GM18867 (cell line): ENCODE results near the gene SNRPD3.
"Not testable (repeated sequence)": the region's sequence is repeated elsewhere in the genome, so short reads cannot be mapped to it uniquely, and the experiment has no call there.

Source experiments
- ATAC-seq: cut with Tn5 transposase; IDR thresholded peaks from one replicate; pipeline ENCODE4 v1.9.1; 2021; ENCODE audit warnings: mild to moderate bottlenecking, moderate library complexity; ENCODE audit not compliant: unreplicated experiment

The SNRPD3 gene

DNA sequence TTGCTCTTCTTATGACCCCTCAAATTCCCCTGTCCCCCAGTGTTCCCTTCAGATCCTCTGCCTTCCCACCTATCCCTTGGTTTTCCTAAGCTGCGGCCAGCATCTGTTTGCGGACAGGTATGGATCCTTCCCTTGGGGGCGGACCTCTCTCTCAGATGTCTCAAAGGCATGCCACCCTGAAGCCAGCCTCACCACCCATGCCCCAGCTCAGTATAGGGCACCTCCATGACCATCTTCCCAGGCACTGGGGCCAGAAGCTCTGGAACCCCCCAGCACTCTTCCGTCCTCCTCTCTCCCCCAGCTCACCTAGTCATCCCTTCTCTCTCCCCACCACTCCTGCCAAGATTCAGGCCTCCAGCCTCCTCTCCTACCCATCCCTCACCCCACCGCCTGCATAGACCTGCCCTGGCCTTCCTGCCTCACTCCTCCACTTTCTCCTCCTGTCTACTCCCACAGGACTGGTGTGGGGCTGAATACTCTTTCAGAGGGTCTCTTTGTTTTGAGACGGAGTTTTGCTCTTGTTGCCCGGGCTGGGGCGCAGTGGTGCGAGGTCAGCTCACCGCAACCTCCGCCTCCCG, 34.9 kb downstream of the SNRPD3 start:
- no peak for ATAC-seq

DNA sequence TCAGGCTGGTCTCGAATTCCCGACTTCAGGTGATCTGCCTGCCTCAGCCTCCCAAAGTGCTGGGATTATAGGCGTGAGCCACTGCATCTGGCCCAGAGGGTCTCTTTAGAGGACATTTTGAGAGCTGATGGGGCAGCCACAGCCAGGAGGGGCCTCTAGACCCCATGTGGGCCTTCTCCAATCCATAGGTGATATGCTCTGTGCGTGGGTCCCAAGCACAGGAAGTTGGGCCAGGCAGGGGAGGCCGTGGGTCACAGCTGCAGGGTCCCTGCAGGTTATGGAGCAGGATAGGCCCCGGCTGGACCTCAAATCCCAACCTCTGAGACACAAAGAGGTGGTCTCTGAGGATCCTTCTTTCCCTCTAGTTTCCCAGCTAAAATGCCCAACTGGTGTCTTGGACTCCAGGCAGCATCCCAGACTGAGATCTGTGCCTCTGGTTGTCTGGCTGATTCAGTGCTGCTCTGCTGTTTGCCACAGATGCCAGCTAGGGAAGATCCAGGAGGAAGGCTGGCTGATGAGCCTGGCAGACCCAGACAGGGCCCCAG, 35.6 kb downstream of the SNRPD3 start:
- ATAC-seq: no peak

DNA sequence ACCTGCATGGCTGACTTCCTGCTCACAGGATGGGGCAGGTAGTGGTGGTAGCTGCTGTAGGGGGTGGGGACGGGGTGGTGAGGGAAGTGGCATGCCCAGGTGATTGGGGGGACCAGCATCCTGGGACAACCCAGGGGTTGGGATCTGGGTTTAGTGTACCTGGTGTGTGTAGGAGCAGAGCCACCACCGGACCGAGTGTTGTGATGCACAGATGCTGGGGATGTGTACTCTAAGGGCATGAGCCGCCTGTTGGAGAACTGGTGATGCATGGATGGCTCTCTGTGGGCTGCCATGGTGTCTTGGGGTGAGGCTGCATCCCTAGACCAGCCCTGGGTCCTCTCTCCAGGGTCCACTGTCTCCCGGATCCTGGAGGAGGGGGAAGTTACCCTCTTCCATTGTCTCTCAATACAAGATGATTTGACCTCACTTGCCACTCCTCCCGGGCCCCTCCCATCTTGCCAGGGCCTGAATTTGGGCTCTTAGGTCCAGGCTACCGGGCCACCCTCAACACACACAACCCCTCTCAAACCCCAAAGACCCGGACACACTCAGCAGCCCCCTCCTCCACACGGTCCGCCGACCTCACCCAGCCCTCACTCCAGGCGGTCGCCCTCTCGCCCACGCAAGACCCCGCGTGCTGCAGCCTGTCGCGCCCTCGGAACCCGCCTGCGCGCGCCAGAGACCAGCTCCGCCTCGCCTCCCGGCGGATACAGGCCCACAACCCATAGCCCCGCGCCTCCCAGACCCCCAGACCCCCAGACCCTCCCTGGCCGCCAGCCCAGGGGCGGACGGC, 36.5 kb downstream of the SNRPD3 start:
- no peak for ATAC-seq

DNA sequence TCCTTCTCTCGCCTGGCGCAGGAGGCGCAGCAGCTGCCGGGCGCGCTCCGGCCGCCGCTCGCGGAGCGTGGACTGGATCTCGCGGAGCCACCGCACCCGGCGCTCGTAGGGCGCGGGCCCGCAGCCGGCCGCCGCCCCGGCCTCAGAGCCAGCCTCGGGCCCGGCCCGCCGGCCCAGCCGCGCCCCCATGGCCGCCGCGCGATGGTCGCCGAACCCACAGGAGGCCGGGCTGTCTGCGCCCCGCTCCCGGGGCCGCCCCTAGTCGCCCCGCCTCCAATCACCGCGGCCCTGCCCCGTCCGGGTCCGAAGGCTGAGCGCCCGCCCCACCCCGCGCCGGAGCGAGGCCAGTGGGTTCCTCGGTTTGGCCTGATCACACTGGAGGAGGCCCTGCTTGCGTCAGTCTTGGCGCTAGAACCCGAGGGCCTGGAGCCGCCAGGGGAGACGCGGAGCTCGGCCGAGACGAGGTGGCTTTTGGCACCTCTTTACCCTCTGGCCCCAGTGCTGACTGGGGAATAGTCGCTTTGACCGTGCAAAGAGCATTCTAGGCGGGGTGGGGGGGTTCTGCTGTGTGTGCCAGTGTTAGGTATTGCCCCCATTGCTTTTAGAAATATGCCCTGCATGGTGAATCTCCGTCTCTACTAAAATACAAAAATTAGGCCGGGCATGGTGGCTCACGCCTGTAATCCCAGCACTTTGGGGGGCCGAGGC, 37.2 kb downstream of the SNRPD3 start, which contains the start of gene LRRC75B:
Gene LRRC75B (minus strand): TSS at position 223 of the 708 bp plus-strand sequence. CDS start 34 bp downstream, at position 189.
- peak; percentile 78 for ATAC-seq

DNA sequence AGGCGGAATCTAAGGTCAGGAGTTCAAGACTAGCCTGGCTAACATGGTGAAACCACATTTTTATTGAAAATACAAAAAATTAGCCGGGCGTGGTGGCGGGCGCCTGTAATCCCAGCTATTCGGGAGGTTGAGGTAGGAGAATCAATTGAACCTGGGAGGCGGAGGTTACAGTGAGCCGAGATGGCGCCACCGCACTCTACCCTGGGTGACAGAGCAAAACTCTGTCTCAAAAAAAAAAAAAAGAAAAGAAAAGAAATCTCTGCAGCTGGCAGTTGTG, 37.7 kb downstream of the SNRPD3 start:
- not testable (repeated sequence) for ATAC-seq

DNA sequence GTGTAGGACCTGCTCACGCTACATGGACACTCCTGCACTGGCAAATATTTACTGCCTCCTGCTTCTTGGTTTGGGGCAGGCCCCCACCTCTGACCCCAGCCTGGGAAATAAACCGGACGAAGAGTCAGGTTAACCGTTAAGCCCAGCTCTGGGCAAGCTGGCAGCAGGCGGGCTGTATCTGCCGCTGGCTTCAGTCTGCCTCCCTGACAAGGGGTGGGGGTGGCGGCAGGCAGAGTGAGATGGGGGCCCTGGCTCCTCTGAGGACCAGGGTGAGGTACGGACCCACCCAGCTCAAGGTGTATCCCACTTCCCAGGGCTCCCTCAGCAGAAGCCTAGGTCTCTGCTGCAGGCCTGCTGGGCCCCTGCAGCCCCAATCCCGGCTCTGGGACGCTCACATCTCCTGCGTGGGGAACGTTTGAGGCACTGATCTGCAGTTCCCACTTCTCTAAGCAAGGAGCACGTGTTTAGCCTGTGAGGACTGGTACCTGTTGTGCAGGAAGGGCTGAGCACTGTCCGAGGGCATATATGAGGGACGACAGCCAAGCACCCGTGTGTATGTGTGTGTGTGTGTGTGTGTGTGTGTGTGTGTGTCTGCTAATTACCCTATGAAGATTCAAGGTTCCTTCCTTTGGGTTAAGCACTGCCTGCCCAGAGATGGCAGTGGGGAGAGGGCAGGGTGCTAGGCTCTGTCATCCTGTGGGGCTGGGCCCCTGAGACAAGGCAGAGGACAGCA, 38.2 kb downstream of the SNRPD3 start:
- no peak for ATAC-seq

DNA sequence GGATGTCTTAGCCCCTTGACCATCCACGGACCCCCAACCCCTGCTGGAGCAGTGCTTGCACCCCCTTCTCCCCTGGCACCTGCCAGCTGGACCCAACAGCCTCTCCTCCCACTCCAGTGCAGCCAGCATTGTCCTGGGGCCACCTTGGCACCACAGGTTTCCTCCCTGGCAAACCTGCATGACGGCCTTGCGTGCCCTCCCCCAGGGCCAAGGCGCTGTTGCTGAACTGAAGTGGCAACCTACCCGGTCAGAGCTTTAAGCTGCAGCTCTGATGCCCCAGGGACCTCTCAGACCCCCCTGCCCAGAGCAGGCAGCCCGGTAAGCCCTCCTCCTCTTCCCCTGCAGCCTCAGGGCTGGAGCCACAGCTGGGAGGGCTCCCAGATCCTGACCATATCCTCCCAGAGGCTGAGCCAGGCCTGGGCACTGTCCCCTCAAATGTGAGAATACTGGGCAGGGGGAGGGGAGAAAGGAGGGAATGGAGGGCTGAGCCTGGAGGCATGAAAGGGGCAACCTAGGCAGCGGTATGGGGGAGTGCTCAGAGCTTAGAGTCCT, 38.8 kb downstream of the SNRPD3 start:
- no peak for ATAC-seq

DNA sequence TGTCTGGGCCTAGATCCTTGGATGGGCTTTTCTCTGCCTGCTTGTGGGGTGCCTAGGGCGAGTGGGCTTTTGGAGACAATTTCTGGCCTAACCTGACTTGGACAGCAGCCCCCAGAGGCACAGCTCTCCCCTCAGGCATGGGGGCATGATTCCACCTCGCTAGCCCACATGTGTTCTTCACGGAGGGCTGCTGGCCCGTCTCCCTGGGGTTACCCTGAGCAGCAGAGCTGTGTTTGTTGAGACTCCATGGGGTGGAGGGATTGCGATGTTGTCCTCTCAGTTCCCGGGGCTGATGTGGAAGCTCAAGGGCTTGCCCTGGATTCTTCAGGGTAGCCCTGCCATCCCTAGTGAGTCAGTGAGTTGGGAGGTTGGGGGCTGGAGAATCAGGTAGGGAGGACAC, 39.4 kb downstream of the SNRPD3 start:
- no peak for ATAC-seq

DNA sequence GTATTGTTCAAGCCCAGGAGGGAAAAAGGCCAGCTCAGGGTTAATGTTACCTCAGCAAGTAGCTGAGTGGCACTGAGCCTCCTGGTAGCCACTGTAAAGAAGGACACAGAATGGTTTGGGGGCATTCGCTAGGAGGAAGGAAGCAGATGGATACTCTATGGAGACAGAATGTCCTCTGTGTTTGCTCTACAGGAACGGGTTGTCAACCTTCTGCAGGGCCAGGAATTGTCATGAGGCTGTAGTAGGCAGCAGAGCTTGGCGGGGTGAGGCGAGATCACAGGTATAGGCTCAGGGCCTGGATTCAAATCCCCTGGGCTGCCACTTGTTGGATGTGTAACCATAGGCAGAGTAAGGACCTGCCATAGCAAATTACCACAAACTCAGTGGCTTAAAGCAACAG, 40.1 kb downstream of the SNRPD3 start:
- no peak for ATAC-seq

DNA sequence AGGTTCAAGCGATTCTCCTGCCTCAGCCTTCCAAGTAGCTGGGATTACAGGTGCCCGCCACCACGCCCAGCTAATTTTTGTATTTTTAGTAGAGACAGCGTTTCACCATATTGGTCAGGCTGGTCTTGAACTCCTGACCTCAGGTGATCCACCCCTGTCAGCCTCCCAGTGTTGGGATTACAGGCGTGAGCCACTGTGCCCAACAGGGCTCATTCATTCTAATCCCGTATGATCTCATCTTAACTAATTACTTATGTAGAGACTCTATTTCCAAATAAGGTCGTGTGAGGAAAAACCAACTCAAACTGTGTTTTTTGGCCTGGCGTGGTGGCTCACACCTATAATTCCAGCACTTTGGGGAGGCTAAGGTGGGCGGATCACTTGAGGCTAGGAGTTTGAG, 41.3 kb downstream of the SNRPD3 start:
- not testable (repeated sequence) for ATAC-seq

DNA sequence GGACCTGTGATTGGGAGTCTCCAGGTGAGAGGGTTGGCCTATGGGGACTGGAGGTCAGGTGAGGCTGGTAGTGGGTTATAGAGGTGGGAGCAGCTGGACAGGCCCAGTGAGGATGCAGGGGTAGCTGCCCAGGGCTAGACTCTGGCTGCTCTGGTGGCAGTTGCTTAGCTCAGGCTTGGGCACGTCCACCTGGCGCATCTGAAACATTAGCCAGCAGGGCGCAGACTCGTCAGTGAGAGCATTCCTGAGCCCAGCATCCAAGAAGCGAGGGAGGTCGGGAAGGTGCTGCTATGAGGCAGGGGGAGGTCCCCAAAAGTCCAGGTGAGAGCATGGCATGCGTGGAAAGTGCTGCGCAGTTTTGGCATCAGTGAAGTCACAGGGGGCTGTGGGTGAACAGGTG, 43.7 kb downstream of the SNRPD3 start:
- ATAC-seq: no peak

DNA sequence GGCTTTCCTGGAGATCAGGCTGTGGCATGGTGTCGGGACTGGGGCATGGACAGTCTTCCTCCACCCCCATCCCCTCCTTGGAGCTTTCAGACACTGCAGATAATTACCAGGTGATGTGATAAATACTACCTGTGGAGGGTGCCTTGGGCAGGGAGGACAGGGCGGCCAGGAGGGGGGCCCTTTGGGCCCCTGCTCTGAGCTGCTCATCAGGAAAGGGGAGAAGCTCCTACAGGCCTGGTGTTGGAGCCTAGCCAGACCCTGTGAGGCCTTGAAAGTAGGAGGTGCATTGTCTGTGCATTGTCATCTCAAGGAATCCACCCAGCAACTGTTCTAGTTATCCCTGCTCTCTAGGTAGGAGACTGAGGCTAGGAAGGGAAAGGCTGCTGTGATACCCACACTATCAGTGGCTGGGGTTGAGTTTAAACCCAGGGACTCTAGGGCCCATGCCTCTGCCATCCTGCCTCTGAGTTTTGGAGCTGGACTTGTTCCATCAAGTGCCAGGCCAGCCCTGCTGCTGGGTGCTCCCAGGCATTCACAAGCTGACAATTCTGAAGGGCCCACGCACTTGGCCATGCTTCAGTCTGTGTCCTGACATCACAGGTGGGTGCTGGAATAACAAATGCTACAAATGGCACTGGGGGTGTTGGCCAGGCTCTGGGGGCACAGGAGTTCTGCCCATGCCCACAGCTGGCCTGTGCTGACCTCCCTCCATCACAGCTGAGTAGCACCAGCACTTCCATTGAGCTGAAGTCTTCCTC, 44.3 kb downstream of the SNRPD3 start:
- ATAC-seq: not testable (repeated sequence)

DNA sequence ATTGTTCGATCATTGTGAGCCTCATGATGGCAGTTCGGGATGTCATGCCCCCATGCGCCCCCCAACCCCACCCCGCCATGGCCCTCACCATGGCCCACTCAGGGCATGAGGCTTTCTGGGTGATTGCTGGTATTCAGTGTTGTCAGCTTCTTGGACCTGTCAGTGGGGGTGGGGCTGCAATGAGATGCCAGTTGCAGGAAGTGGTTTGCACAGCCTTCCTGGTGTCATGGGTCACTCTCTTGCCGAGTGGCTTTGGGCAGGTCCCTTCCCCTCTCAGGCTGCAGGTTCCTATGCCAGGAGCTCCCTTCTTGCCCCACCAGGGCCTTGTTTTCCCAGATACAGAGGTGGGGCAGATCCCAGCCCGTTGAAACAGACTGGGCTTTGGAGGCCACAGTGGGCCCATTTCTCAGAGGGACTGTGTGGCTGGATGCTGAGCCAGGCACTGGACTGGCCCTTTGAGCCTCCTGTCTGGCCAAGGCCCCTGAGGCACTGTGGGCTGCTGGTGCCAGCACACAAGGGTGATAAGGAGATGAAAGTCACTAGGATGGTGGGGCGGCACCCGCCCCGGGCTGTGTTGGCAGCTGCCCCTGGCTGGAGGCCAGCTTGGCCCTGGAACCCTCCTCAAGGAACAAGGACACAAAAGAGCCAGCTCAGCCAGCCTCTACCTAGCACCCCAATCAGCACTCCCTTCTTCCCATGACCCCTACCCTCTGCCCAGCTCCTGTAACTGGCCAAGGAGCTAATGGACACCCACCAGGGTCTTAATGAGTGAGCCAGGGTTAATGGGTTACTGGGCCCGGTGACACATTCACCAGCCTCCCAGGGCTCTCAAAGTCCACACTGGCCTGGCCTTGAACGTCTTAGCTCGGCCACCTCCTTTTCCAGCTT, 45.7 kb downstream of the SNRPD3 start:
- no peak for ATAC-seq

DNA sequence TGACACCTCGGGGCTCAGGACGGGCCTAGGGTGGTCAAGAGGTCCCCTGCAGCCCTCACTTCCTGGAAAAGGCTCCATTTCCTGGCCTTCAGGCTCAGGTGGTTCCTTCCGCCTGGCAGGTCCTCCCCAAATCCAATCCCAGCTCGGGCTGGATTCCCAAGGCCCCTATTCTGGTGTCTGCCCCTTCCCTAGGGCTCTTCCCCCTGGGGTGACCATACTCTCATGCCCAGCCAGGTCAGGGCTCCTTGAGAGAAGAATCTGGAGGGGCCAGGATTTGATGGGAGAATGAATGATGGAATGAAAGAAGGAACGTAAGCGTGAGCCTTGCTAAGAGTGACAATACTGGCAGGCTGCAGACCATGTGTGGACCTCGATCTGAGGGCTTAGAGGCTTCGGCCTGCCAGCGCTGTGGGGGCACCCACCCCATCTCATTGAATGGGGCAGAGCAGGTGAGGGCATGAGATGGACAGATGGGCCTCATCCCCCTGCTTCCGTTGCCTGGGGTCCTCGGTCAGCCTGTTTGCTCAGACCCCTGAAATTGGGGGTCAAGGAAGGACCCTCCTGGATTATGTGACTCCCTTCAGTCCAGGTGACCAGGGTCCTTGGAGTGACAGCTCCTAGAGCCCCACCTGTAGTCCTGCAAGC, 46.4 kb downstream of the SNRPD3 start:
- ATAC-seq: not testable (repeated sequence)

DNA sequence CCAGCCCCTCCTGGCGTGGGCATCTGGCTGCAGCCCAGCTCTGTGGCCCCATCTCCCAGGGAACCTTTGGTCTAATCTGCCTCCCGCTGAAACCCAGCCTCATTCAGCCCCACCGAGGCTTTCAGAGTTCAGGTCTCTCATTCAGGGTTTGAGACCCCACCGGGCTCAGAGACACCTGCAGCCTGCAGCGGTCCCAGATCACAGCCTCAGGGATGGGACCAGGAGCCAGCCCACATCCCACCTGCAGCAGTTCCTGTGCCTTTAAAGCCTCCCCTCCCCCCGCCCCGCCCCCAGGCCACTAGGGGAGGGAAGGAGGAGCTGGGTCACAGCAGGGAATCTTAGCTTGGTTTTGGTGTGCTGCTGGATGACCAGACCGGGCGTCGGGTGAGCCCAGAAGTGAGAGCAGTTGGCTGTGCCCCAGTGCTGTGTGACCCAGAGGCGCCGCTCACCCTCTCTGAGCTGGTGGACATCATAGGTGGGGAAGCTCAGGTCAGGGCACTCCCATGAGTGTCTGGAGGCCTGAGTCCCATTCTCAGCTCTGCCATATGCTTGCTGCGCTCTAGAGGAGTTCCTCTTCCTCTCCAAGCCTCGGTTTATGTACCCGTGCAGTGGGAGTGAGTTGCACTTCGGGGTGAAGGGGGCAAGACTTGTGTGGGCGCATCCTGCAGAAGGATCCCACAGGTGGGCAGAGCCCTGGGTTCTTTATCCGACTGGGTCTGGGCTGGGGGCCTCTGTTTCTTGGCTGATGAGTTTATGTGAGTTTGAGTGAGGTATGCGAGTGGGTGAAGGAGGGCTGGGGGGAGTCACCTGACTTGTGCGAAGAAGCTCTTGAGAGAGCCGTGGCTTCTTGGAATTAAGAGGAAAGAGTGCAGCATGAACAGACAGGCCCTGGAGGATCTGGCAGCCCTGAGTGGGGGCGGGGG, 47.3 kb downstream of the SNRPD3 start, which contains the start of gene GGT1:
Gene GGT1 (plus strand): TSS at position 347 of the 923 bp plus-strand sequence. CDS start 7,889 bp downstream, outside the sequence.
- not testable (repeated sequence) for ATAC-seq

DNA sequence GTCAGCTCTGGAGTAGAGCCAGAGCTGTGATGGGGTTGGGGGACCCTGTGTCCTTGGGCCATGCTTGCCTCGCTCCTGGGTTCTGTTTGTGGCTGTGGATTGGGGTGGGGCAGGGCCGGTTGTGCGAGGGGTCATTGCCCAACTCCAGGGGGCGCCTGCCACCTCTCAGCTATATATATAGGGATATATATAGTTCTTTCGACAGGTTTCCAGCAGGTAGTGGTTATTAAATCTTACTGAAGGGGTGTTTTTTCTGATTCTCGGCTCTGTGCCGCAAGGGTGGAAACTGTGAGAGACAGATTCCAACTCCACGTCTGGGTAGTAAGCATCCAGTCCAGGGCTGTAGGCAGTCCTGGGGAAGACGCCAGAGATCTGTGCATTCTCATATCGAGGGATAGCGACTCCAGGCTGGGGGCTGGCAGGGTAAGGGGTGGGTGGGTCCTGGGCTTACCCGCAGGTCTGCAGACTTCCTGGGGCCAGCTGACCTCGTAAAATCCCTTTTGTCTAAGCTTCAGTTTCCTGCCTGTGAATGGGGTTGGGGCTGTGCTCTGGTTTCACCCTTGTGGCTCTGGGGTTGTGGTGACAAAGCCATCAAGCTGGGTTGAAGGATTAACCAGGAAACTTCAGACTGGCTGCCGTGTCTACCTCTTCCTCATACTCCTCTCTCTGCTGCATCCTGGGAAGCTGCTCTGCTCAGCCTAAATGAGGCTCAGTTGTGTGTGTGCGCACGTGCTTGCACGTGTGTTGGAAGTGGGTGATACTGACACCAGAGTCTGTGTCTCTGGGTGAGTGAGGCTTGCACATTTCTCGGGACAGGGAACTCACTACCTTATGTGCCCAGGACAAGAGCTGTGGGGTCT, 48.2 kb downstream of the SNRPD3 start:
- not testable (repeated sequence) for ATAC-seq
